Astrocyte of the spinal cord (primary cell): Measurements from ENCODE around the gene FAM50A.

Source experiments
- DNase-seq: peaks from one replicate; pipeline ENCODE4 v3.0.0; 2011; ENCODE audit warnings: low read depth, low spot score
- H3K4me3 ChIP-seq: 2 replicates; pipeline ENCODE4 v1.5.1; 2011; ENCODE audit warnings: low read depth, mild to moderate bottlenecking, low read length, moderate library complexity
- in situ Hi-C: cut with HindIII; loops from 2 replicates; pipeline ENCODE4 v1.10.0; 2017; ENCODE audit warnings: low sequenced_read_pairs
- TF ChIP-seq, protein P1 (sequence below): IDR thresholded peaks from 2 replicates; pipeline ENCODE4 v1.5.1; 2012; ENCODE audit warnings: low read depth, mild to moderate bottlenecking, low read length, inconsistent platforms

The FAM50A gene

DNA sequence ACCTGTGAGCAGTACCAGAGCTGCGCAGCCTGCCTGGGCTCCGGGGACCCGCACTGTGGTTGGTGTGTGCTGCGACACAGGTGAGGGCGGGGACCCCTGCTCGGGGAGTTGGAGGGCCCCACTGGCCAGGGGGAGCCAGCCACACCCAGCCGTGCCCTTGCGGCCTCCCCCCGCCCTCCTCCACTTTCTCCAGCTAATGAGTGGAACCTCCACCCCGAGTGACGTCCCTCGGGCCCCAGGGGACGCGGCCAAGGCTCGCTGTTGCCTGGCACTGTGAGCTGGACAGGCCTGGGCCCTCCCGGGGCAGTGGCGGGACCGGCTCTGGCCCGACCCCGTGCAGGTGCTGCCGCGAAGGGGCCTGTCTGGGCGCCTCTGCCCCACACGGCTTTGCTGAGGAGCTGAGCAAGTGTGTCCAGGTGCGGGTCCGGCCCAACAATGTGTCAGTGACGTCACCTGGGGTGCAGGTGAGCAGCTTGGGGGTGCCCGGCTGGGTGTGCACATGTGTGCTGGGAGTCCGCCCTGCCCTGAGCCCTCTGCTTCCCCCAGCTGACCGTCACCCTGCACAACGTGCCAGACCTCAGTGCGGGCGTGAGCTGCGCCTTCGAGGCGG is 19.8 kb downstream of the FAM50A start:
- H3K4me3 ChIP-seq = no peak overlapping the region
- DNase-seq = no peak
- in situ Hi-C loops = no loop called here
- TF ChIP-seq, protein P1, sequence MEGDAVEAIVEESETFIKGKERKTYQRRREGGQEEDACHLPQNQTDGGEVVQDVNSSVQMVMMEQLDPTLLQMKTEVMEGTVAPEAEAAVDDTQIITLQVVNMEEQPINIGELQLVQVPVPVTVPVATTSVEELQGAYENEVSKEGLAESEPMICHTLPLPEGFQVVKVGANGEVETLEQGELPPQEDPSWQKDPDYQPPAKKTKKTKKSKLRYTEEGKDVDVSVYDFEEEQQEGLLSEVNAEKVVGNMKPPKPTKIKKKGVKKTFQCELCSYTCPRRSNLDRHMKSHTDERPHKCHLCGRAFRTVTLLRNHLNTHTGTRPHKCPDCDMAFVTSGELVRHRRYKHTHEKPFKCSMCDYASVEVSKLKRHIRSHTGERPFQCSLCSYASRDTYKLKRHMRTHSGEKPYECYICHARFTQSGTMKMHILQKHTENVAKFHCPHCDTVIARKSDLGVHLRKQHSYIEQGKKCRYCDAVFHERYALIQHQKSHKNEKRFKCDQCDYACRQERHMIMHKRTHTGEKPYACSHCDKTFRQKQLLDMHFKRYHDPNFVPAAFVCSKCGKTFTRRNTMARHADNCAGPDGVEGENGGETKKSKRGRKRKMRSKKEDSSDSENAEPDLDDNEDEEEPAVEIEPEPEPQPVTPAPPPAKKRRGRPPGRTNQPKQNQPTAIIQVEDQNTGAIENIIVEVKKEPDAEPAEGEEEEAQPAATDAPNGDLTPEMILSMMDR = no peak

DNA sequence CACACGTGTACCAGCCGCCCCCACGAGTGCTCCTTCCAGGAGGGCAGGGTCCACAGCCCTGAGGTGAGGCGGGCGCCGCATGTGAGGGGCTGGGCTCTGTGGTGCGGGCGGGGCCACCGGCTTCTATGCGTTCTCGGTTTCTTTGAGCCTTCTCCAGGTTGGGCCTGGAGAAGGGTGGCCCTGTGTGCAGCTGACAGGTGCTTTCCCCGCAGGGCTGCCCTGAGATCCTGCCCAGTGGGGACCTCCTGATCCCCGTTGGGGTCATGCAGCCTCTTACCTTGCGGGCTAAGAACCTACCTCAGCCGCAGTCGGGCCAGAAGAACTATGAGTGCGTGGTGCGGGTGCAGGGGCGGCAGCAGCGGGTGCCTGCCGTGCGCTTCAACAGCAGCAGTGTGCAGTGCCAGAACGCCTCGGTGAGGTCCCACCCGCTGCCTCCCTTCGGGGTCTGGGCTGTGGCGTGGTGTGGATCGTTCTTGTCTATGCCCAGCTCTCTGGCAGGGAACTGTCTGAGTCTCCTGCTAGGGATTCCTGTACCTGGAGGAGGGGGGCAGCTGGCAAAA is 20.9 kb downstream of the FAM50A start:
- no peak overlapping the region for H3K4me3 ChIP-seq
- in situ Hi-C loops = no loop called here
- TF ChIP-seq, protein P1 = no peak
- DNase-seq = no peak

DNA sequence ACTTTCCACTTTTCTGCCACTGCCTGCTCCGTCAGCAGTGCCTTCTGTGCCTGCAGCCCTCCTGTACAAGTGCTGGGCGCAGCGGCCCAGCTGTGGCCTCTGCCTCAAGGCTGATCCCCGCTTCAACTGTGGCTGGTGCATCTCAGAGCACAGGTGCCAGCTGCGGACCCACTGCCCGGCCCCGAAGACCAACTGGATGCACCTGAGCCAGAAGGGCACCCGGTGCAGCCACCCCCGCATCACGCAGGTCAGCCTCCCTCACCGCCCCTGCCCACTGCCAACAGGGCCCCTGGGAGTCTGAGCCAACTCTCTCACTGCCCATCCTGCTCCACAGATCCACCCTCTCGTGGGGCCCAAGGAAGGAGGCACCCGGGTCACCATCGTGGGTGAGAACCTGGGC is 21.7 kb downstream of the FAM50A start:
- TF ChIP-seq, protein P1 = no peak
- no peak overlapping the region for H3K4me3 ChIP-seq
- no peak for DNase-seq
- in situ Hi-C loops = no loop called here

DNA sequence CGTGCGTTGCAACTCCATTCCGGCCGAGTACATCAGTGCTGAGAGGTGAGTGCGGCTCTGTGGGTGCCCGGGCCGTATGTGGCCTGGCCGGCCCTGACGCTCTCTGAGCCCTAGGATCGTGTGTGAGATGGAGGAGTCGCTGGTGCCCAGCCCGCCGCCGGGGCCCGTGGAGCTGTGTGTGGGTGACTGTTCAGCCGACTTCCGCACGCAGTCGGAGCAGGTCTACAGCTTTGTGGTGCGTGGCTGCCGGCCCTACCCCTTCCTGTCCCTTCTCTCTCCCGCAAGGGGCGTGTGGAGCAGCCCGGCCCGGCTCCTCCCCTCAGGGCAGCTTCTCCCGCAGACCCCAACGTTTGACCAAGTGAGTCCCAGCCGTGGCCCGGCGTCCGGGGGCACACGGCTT is 22.1 kb downstream of the FAM50A start:
- TF ChIP-seq, protein P1 = no peak
- in situ Hi-C loops = no loop called here
- H3K4me3 ChIP-seq = no peak overlapping the region
- DNase-seq = no peak

DNA sequence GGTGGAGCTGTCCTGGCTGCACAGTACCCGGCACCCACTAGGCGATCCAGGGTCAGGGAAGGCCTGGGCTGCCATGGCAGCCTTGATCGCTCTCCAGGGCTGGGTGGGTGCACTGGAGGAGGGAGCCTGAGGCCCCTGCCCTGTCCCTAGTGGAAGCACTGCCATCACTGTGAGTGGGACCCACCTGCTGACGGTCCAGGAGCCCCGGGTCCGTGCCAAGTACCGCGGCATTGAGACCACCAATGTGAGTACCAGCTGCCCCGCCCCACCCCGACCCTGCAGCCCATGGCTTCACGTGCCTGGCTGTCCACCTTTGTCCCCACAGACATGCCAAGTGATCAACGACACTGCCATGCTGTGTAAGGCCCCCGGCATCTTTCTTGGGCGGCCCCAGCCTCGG is 23.0 kb downstream of the FAM50A start:
- in situ Hi-C loops = no loop called here
- H3K4me3 ChIP-seq = no peak overlapping the region
- DNase-seq = no peak
- TF ChIP-seq, protein P1 = no peak

DNA sequence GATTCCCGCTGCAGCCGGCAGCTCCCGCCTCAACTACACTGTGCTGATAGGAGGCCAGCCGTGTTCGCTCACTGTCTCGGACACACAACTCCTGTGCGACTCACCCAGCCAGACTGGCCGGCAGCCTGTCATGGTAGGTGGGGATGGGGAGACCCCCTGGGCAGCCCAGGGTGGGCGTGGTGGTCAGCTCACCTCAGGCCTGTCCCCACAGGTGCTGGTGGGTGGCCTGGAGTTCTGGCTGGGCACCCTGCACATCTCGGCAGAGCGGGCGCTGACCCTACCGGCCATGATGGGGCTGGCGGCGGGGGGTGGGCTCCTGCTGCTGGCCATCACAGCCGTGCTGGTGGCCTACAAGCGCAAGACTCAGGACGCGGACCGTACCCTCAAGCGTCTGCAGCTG is 23.6 kb downstream of the FAM50A start:
- no peak for DNase-seq
- TF ChIP-seq, protein P1 = no peak
- in situ Hi-C loops = no loop called here
- H3K4me3 ChIP-seq = no peak overlapping the region
